Measurements from ENCODE around the gene NOTCH1. TPM values are rescaled to one million over a fixed set of nuclear protein-coding genes. Genes with fewer than 3 reads are reported as not detected.
A peak's percentile ranks its signal among the peaks of the same experiment; 100 is the strongest.

Gene NOTCH1
- total RNA-seq, 1 donor, result 10.5 TPM

GRCh38 chr9:136570191-136570845 lies 24.5 kb upstream of the NOTCH1 start:
- no peak for TF ChIP-seq CTCF (IDR thresholded peaks at IDR 0.05; ENCODE audit: extremely low read depth, low read depth, low read length)
- no peaks in the 10 kb centered on the region for H3K27me3 ChIP-seq (ENCODE audit: insufficient read depth, low read length)
- no peaks in the 10 kb centered on the region for H3K36me3 ChIP-seq (ENCODE audit: insufficient read depth, low read length)
- H3K4me3 ChIP-seq (ENCODE audit: insufficient read depth, low read length), result no peak overlapping the region
- no peak overlapping the region for H2AFZ ChIP-seq (ENCODE audit: low read length)
- no peak overlapping the region for H3K4me2 ChIP-seq (ENCODE audit: insufficient read depth, low read length)
- no peak overlapping the region for H3K27ac ChIP-seq (ENCODE audit: low read depth, low read length)
- H3K79me2 ChIP-seq (ENCODE audit: insufficient read depth, low read length), result no peaks in the 10 kb centered on the region
- peaks cover 27% of the 10 kb centered on the region for H3K4me1 ChIP-seq (ENCODE audit: insufficient read depth, low read length)
- DNase-seq (ENCODE audit: insufficient read length, low spot score, missing footprints), result no peak
- H3K9me3 ChIP-seq (ENCODE audit: low read depth, low read length), result no peaks in the 10 kb centered on the region
- no peaks in the 10 kb centered on the region for H4K20me1 ChIP-seq (ENCODE audit: insufficient read depth, low read length)

GRCh38 chr9:136569526-136570148 lies 23.8 kb upstream of the NOTCH1 start:
- Histone ChIP-seq H3K27ac (ENCODE audit: low read depth, low read length) (no peak overlapping the region), H3K79me2 (ENCODE audit: insufficient read depth, low read length) (no peaks in the 10 kb centered on the region), H3K4me1 (ENCODE audit: insufficient read depth, low read length) (peaks cover 33% of the 10 kb centered on the region), H3K27me3 (ENCODE audit: insufficient read depth, low read length) (no peaks in the 10 kb centered on the region), H3K9me3 (ENCODE audit: low read depth, low read length) (no peaks in the 10 kb centered on the region), H3K36me3 (ENCODE audit: insufficient read depth, low read length) (no peaks in the 10 kb centered on the region), H2AFZ (ENCODE audit: low read length) (no peak overlapping the region), H4K20me1 (ENCODE audit: insufficient read depth, low read length) (no peaks in the 10 kb centered on the region), H3K4me3 (ENCODE audit: insufficient read depth, low read length) (no peak overlapping the region), H3K4me2 (ENCODE audit: insufficient read depth, low read length) (no peak overlapping the region)
- no peak for DNase-seq (ENCODE audit: insufficient read length, low spot score, missing footprints)
- TF ChIP-seq CTCF (IDR thresholded peaks at IDR 0.05; ENCODE audit: extremely low read depth, low read depth, low read length), result no peak

GRCh38 chr9:136568288-136569081 lies 22.6 kb upstream of the NOTCH1 start:
- no peak overlapping the region for H3K4me3 ChIP-seq (ENCODE audit: insufficient read depth, low read length)
- no peaks in the 10 kb centered on the region for H3K27me3 ChIP-seq (ENCODE audit: insufficient read depth, low read length)
- H3K27ac ChIP-seq (ENCODE audit: low read depth, low read length), result peak overlapping the region; percentile 23
- peak; percentile 74 for DNase-seq (ENCODE audit: insufficient read length, low spot score, missing footprints)
- no peak for TF ChIP-seq CTCF (IDR thresholded peaks at IDR 0.05; ENCODE audit: extremely low read depth, low read depth, low read length)
- no peaks in the 10 kb centered on the region for H3K9me3 ChIP-seq (ENCODE audit: low read depth, low read length)
- peak overlapping the region; percentile 43 for H3K4me2 ChIP-seq (ENCODE audit: insufficient read depth, low read length)
- H3K79me2 ChIP-seq (ENCODE audit: insufficient read depth, low read length), result no peaks in the 10 kb centered on the region
- peaks cover 41% of the 10 kb centered on the region for H3K4me1 ChIP-seq (ENCODE audit: insufficient read depth, low read length)
- H2AFZ ChIP-seq (ENCODE audit: low read length), result peak overlapping the region; percentile 47
- no peaks in the 10 kb centered on the region for H3K36me3 ChIP-seq (ENCODE audit: insufficient read depth, low read length)
- no peaks in the 10 kb centered on the region for H4K20me1 ChIP-seq (ENCODE audit: insufficient read depth, low read length)

Data from osteoblast (primary cell).